Endothelial cell (in vitro differentiated cells): ENCODE measurements around the gene ACSS1. TPM values are rescaled to one million over a fixed set of nuclear protein-coding genes. Genes with fewer than 3 reads are reported as not detected.

Source experiments
- DNase-seq: peaks from one replicate; pipeline ENCODE4 v3.0.0; 2021; ENCODE audit warnings: low spot score
- H3K27ac Mint-ChIP-seq: one replicate; pipeline ENCODE4 v1.8.0; 2021; ENCODE audit warnings: mixed read lengths, inconsistent platforms; ENCODE audit not compliant: unreplicated experiment
- H3K27me3 Mint-ChIP-seq: one replicate; pipeline ENCODE4 v1.8.0; 2021; ENCODE audit warnings: mild to moderate bottlenecking, moderate library complexity, mixed read lengths, inconsistent platforms; ENCODE audit not compliant: unreplicated experiment
- H3K36me3 Mint-ChIP-seq: one replicate; pipeline ENCODE4 v1.8.0; 2021; ENCODE audit warnings: mild to moderate bottlenecking, low read depth, mixed read lengths, inconsistent platforms; ENCODE audit not compliant: unreplicated experiment
- H3K4me1 Mint-ChIP-seq: one replicate; pipeline ENCODE4 v1.8.0; 2021; ENCODE audit warnings: mild to moderate bottlenecking, mixed read lengths, inconsistent platforms; ENCODE audit not compliant: unreplicated experiment
- H3K4me3 Mint-ChIP-seq: one replicate; pipeline ENCODE4 v1.8.0; 2021; ENCODE audit warnings: mild to moderate bottlenecking, mixed read lengths, inconsistent platforms; ENCODE audit not compliant: unreplicated experiment
- H3K9me3 Mint-ChIP-seq: one replicate; pipeline ENCODE4 v1.8.0; 2021; ENCODE audit warnings: mixed read lengths, inconsistent platforms; ENCODE audit not compliant: unreplicated experiment
- total RNA-seq: library from RNA; stranded (reverse); fragmentation: NEBNext Ultra II Directional; extraction: Animal tissue kit (Norgen Biotek cat#: 25700); gene quantifications from one replicate; pipeline ENCODE4 v1.2.1, GENCODE V29; 2021; ENCODE audit not compliant: unreplicated experiment
- TF ChIP-seq, protein P1 (sequence below): fragments of 200-600 bp; sonication (generic); IDR thresholded peaks from one replicate; pipeline ENCODE4 v1.5.0; 2021; ENCODE audit warnings: antibody characterized with exemption; ENCODE audit not compliant: unreplicated experiment

Gene ACSS1
- total RNA-seq, 1 donor from 2014 or later, result 15.5 TPM

DNA sequence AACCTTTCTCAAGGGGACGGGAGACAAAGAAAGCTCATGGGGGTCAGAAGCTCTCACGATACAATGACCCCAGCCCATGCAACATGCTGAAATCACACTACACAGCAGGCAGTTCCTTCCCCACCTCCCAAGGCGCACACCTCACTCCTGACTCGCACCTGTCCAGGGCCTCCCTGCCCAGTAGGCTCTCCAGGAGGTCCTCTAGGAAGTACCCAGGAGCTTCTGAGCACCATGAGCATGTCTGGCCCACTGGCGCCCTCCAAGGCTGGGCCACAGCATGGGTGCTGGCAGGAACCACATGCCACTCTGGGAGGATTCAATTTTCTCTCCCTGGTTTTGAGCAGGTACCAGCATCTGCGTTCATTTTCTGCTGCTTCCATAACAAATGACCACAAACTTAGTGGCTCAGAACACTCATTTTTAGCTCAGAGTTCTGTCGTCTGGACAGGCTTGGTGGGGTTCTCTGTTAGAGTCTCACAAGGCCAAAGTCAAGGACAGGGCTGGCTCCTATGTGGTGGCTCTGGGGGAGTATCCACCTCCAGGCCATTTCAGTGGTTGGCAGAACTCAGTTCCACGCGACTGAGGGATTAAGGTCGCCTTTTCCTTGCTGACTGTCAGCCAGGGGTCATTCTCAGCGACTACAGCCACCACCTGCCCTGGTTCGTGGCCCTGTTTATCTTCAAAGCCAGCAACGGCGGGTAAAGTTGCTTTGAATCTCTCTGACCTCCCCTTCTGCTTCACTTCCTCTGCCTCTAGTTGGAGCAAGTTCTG, 32.7 kb downstream of the ACSS1 start:
- H3K9me3 Mint-ChIP-seq, result no peaks in the 10 kb centered on the region
- H3K27ac Mint-ChIP-seq, result no peak overlapping the region
- peaks cover 4% of the 10 kb centered on the region for H3K36me3 Mint-ChIP-seq
- H3K4me1 Mint-ChIP-seq, result no peaks in the 10 kb centered on the region
- peaks cover 4% of the 10 kb centered on the region for H3K27me3 Mint-ChIP-seq
- no peak for DNase-seq
- TF ChIP-seq, protein P1, sequence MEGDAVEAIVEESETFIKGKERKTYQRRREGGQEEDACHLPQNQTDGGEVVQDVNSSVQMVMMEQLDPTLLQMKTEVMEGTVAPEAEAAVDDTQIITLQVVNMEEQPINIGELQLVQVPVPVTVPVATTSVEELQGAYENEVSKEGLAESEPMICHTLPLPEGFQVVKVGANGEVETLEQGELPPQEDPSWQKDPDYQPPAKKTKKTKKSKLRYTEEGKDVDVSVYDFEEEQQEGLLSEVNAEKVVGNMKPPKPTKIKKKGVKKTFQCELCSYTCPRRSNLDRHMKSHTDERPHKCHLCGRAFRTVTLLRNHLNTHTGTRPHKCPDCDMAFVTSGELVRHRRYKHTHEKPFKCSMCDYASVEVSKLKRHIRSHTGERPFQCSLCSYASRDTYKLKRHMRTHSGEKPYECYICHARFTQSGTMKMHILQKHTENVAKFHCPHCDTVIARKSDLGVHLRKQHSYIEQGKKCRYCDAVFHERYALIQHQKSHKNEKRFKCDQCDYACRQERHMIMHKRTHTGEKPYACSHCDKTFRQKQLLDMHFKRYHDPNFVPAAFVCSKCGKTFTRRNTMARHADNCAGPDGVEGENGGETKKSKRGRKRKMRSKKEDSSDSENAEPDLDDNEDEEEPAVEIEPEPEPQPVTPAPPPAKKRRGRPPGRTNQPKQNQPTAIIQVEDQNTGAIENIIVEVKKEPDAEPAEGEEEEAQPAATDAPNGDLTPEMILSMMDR, result no peak
- no peak overlapping the region for H3K4me3 Mint-ChIP-seq

GRCh38 chr20:25024171-25024570, 33.8 kb downstream of the ACSS1 start:
- Mint-ChIP-seq H3K36me3 (peaks cover 10% of the 10 kb centered on the region), H3K27me3 (peaks cover 4% of the 10 kb centered on the region), H3K9me3 (no peaks in the 10 kb centered on the region), H3K4me1 (no peaks in the 10 kb centered on the region), H3K27ac (no peak overlapping the region), H3K4me3 (no peak overlapping the region)
- TF ChIP-seq, protein P1, result no peak
- DNase-seq, result no peak

GRCh38 chr20:25023356-25023755, 34.6 kb downstream of the ACSS1 start:
- Mint-ChIP-seq H3K27ac (no peak overlapping the region), H3K9me3 (no peaks in the 10 kb centered on the region), H3K27me3 (peaks cover 4% of the 10 kb centered on the region), H3K36me3 (peaks cover 10% of the 10 kb centered on the region), H3K4me3 (no peak overlapping the region), H3K4me1 (no peaks in the 10 kb centered on the region)
- TF ChIP-seq, protein P1, result no peak
- no peak for DNase-seq

- Mint-ChIP-seq H3K27me3 (peaks cover 6% of the 10 kb centered on the region), H3K4me3 (no peak overlapping the region), H3K36me3 (peaks cover 14% of the 10 kb centered on the region), H3K27ac (no peak overlapping the region), H3K9me3 (no peaks in the 10 kb centered on the region), H3K4me1 (no peaks in the 10 kb centered on the region)
- no peak for DNase-seq
- TF ChIP-seq, protein P1, result no peak
Measured at GRCh38 chr20:25022680-25023079, 35.3 kb downstream of the ACSS1 start.

- TF ChIP-seq, protein P1, result no peak
- DNase-seq, result no peak
- Mint-ChIP-seq H3K27ac (no peak overlapping the region), H3K4me1 (no peaks in the 10 kb centered on the region), H3K27me3 (peaks cover 5% of the 10 kb centered on the region), H3K4me3 (no peak overlapping the region), H3K36me3 (peaks cover 14% of the 10 kb centered on the region), H3K9me3 (no peaks in the 10 kb centered on the region)
Measured at GRCh38 chr20:25021336-25021735, 36.6 kb downstream of the ACSS1 start.
